ENCODE measurements around the gene EIF4EBP2. TPM values are rescaled to one million over a fixed set of nuclear protein-coding genes. Genes with fewer than 3 reads are reported as not detected.

EIF4EBP2 gene, protein sequence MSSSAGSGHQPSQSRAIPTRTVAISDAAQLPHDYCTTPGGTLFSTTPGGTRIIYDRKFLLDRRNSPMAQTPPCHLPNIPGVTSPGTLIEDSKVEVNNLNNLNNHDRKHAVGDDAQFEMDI
- polyA plus RNA-seq (ENCODE audit: insufficient read length), result 62.1 TPM

DNA sequence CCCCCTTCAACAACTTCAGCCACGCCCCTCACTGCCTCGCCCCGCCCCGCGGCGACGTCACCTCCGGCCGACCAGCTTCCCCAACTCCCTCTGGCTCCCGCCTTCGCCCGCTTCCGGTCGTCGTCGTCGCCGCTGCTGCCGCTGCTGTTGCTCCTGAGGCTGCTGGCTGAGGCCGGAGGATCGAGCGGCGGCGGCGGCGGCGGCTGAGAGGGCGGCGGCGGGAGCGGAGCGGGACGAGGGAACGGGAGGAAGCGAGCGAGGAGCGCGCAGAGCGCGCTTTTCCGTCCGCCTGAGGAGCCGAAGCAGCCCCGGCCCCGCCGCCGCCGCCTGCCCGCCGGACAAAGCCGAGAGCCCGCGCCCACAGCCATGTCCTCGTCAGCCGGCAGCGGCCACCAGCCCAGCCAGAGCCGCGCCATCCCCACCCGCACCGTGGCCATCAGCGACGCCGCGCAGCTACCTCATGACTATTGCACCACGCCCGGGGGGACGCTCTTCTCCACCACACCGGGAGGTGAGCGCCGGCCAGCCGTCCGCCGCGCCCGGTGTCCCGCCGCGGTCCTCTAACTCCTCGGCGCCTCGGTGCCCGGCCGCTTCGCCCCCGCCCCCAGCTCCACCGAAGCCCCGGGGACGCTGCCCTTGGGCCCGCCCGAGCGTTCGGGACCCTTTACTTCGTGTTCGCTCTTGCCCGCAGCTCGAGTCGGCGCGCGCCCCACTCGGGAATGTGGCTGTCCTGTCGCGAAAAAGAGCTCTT is at the start of gene EIF4EBP2:
TSS of gene EIF4EBP2 (plus strand) at position 110 of the 751 bp plus-strand sequence. CDS start at position 367, 257 bp downstream.
- no peak for DNase-seq (ENCODE audit: low read depth)

DNA sequence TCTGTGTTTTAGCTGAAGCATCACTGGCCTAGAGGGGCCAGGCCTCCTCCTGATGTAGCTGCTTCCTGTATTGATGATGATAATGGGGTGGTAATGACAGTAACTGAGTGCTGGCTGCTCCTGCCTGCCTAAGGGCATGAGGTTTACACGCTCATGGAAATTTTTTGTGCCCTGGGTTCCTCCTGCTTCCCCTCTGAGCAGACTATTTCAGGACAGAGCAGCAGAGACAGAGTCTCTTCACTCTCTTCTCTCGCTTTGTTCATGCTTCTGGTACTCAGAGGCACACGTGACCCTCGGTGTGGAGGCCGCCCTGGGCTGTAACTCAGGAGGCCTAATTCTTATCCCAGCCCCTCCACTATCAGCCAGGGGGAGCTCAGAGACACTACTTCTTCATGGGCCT is 49.4 kb upstream of the EIF4EBP2 start:
- DNase-seq (ENCODE audit: low read depth), result no peak

DNA sequence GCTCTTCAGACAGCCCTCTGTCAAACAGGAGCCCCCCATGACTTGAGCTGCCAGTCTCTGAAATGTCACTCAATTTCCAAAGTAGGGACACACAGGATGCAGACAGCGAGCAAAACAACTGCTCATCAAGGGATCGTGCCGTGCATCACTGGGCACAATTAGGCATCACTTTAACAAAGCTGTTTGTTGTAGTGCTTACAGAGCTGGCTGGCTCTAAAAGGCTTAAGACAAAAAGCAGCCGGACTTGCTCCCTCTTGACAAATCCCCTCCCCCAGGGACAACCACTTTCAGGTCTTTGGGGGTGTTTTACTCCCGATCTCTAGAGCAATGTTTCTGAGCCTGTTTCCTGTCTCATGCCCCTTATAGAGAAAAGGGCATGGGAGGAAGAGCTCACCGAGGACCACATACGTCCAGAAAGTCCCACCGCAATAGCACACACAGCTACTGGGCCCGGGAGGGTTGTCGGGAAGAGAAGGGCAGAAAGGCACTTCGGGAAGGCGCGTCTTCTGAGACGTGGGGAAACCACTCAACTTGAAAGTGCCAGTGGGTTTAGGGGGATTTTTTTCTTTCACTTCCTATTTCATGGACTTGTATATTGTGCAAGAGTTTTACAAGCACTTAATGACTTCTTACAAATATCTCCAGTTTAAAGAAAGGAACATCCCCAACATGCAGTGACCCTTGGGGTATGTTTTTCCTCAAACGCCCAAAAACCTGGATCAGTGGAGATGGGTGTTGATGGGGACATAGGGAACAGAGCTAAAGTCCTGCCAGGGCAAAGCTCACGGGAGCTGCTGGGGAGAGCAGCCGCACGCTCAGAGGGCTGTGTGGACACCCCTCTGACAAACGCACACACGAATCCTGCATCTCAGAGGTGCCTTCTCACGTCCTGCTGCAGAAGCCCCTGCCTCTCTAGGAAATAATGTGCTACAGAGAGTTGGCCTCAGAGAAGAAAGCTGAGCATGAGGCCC is 48.6 kb upstream of the EIF4EBP2 start:
- DNase-seq (ENCODE audit: low read depth), result no peak

DNA sequence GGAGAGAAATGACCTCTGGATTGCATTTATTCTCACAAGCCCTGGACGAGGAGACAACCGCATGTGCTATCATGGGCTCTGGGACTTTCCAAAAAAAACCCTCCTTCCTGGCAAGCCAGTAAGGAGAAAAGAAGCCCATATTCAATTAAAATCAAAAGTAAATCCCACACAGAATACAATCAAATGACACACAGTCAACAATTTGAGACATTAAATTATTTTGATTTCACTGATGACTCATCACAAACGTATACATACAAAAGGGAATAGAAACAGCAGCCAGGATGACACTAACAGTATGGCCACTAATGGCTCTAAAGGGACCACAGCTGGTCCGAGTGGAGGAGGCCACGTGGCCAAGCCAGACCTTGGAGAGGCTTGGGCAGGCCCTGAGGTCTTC is 46.4 kb upstream of the EIF4EBP2 start:
- DNase-seq (ENCODE audit: low read depth), result no peak

DNA sequence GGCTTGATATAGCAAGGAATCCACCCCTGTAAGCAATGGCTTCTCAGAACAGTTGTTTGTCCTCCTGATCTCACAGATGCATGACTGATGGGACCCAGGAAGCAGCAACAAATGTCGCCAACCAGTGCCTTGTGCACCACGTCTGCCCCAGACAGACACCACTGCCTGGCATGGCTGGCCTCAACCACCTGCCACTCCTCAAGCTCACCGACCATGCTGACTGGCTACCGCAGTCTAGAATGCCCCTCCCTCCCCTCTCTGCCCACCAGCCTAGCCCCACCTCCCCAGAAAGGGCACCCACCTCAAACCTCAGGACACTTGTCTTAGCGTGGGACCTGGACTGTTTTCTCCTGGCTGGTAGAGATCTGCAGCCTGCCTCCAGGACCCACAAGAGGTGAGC is 45.5 kb upstream of the EIF4EBP2 start:
- no peak for DNase-seq (ENCODE audit: low read depth)

DNA sequence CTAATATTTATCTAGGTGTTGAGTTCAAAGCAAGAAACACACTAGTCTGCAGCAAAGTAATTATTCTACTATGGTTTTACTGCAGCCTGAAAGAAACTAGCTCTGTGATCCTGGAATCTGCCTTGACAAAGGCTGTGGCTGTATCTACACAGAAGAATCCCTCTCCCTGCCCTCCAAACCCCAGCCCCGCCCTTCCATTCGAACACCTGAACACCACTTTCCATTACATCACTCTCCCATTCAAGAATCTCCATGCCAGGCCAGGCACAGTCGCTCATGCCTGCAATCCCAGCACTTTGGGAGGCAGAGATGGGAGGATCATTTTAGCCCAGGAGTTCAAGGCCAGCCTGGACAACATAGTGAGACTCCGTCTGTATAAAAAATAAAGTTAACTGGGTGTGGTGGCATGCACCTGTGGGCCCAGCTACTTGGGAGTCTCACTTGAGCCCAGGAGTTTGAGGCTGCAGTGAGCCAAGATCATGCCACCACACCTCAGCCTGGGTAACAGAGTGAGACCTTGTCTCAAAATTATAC is 44.9 kb upstream of the EIF4EBP2 start:
- DNase-seq (ENCODE audit: low read depth), result no peak

DNA sequence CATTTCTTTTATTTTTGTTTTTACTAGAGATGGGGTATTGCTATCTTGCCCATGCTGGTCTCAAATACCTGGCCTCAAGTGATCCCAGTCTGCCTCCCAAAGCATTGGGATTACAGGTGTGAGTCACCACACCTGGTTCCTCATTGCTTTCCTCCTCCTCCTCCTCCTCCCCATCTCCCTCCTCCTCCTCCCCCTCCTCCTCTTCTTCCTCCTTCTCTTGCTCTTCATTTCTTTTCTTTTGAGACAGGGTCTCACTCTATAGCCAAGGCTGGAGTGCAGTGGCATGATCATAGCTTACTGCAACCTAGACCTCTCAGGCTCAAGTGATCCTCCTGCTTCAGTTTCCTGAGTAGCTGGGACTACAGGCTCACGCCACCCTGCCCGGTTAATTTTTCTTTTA is 43.7 kb upstream of the EIF4EBP2 start:
- DNase-seq (ENCODE audit: low read depth), result no peak

DNA sequence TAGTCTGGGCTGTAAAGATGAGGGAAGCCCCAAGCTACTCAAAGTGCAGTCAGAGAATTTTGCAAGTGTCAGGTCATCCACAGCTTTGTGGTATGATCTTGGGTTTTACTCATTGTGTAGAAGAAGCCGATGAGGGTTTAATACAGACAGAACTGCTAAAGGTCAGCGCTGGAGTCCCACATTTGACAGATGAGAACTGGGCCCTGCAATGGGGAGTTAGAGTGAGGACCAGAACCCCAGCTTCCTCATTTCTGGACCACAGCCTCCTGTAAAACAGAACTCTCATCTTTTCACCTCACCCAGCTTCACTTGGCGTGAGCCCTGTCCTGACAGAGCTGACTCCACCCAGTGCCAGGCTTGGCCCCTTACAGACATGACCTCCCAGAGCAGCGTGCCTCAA is 41.6 kb upstream of the EIF4EBP2 start:
- DNase-seq (ENCODE audit: low read depth), result no peak

DNA sequence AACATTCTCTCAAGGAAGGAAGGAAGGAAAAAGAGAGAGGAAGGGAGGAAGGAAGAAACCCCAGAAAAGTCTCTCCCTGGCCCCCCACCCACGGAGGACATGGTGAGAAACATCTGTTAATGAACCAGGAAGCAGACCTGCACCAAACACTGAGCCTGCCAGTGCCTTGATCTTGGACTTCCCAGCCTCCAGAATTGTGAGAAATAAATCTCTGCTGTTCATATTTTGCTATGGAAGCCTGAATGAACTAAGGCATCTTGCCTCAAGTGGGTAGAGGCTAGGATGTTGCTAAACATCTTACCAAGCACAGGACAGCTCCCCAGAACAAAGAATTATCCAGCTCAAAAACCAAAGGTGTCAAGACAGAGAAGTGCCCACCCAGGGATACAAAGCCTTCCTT is 40.7 kb upstream of the EIF4EBP2 start:
- no peak for DNase-seq (ENCODE audit: low read depth)

DNA sequence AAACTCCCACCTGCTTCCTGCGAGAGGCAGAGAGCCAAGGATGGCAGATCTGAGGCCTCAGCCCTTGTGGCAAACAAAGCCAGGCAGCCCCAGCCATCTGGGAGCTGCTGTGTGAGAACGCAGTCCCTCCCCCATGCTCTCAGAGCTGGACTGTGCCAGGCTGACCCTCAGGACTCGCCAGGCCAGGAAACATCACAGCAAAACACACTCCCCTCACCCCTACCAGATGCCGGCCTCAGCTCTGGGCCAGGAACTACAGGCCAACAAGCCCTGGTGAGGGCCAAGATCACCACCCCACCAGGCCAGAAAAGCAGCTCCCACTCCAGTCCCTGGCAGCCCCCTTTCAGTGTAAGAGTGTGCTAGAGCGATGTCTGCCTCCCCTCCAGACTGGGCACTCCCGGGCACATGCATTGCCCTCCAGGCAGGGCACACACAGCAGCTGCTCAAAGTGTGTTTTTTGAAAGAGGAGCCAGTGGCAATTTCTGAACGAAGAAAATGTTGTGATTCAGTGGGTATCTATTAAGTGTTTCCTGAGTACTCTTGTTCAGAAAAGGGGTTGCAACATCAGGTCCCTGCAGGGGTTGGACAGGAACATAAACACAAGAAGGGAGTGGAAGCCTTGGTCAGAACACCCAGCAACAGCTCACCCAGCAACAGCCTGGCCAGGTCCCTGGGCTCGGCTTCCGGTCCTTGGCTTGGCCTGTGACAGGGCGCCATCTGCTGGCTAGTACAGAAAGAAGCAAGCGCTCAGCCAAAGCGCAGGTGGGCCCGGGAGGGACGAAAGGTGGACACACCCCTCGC is 39.8 kb upstream of the EIF4EBP2 start:
- peak; percentile 65 for DNase-seq (ENCODE audit: low read depth)

DNA sequence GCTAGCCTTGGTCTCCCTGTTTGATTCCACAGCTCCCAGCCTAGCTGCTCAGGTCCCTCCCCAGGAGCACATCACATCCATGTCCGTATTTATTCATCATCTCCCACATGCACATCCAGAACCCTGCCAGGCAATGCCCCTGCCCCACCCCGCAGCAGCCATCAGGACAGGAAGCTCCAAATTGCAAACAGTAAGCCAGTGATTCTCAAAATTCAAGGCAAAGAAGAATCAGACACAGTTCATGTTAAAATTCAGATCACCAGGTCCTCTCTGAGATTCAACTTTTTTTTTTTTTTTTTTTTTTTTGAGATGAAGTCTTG is 39.2 kb upstream of the EIF4EBP2 start:
- no peak for DNase-seq (ENCODE audit: low read depth)

DNA sequence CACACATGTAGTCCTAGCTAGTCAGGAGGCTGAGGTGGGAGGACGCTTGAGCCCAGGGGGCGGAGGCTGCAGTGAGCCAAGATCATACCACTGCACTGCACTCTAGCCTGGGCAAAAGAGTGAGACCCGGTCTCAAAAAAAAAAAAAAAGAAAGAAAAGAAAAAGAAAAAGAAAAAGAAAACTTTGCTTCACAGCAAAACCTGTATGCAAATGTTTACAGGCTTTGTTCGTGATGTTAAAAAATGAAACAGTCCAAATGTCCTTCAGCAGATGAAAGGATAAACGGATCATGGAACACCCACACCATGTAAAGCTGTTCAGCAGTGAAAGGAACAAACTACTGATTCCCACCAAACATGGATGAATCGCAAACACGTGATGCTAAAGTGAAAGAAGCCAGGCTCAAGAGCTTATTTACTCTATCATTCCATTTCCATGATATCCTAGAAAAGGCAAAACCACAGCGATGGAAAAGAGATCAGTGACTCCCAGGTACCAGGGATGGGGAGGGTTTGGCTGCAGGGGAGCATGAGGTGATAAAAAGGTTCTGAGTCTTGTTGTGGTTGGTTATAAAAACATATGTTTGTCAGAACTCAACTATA is 36.6 kb upstream of the EIF4EBP2 start:
- DNase-seq (ENCODE audit: low read depth), result no peak

DNA sequence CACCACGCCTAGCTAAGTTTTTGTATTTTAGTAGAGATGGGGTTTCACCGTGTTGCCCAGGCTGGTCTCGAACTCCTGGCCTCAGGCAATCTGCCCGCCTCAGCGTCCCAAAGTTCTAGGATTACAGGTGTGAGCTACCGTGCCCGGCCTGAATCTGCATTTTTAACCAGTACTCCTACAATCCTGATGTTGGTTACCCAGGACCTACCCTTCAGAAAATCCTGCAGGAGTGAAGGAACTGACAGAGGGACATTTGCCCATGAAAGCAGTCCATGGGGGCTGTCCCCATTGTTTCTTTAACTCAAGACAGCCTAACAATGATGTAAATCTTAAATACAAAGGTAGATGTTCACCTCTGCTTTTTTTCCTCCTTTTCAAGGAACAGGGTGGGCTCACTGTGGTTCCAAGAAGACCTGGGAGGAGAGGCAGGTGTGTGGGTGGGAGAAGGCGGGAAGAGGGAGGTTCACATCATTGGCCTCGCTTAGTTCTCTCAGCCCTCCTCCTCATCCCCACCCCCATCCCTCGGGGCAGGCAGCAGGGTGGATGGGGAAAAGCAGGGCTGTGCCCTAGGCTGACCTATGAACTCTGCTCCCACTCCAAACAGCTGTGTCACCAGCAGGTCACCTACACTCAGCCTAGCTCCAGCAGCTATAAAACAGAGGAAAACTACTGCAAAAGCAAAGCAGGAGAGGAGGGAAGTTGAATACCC is 35.0 kb upstream of the EIF4EBP2 start:
- no peak for DNase-seq (ENCODE audit: low read depth)

DNA sequence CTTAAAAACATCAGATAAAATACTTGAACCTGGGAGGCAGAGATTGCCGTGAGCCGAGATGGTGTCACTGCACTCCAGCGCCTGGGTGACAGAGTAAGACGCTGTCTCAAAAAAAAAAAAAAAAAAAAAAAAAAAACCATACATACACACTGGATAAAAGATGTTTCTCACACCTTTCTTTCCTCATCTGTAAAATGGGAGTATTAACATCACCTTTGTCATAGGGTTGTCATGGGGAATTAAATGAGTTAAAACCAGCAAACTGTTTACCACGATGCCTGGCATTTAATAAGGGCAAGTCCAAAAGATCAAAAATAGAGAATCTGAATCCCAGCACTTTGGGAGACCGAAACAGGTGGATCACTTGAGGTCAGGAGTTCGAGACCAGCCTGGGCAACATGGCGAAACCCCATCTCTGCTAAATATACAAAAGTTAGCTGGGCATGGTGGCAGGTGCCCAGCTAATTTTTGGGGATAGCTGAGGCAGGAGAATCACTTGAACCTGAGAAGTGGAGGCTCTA is 34.4 kb upstream of the EIF4EBP2 start:
- no peak for DNase-seq (ENCODE audit: low read depth)

DNA sequence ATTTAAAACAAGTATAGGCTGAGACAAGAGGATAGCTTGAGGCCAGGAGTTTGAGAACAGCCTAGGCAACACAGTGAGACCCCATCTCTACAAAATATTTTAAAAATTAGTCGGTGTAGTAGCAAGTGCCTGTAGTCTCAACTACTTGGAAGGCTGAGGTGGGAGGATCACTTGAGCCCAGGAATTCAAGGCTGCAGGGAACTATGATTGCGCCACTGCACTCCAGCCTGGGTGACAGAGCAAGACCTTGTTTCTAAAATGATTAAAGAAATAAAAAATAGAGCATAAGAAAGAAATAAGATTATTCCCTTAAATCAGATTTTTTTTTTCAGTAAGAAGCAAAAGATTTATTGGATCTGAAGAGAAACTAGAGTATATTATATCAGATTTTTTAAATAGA is 33.2 kb upstream of the EIF4EBP2 start:
- no peak for DNase-seq (ENCODE audit: low read depth)

DNA sequence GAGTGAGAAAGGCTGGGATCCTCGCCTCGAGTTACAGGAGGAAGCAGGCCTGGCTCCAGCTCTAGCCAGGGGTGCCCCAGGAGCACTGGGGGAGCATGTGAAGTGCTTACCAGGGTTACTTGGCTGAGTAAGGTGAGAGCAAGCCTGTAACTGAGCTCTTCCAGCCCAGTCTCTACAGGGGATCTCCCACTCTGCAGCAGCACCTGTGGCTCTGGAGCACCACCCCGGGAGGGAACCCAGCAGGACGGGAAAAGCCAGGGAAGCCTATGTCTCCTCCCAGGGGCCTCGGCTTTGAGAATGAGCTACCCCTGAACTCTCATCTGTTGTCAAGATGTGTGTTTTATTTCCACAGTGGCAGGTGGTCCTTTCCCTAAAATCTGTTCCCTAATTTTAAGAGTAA is 32.1 kb upstream of the EIF4EBP2 start:
- DNase-seq (ENCODE audit: low read depth), result no peak

DNA sequence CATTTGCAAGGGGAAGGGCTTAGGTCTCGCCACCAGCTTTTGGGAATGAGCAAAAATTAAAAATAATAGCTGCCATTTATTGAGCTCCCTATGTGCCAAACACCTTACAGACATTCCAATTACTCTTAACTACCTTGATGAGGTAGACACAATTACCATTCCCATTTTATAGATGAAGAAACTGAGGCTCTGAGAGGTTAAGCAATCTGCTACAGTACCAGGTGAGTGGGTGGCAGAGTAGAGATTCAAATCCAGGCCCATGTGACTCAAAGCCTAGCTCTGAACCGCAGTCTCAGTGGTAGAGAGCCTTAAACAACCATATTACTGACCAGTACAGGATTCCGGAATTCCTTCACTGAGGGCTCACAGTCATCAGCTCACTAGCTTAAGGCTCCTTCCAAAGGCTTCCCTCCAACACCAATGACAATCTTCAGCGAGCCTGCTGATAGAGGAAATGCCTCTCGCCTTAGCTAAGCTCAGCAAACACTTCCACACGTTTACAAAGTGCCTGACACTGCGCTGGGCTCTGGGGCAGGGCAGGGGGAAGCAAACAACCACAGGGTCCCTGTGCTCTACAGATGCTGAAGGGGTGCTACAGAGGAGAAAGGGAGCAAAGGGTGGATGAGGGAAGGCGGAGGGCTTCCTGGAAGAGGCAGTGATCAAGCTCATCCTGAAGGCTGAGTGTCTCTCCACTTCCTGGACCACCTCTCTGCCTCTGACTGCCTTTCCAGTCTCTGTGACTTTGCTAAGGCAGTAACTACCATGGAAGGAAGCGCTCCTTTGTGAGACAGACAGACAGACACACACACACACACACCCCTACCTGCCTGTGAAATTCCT is 28.9 kb upstream of the EIF4EBP2 start:
- DNase-seq (ENCODE audit: low read depth), result no peak

DNA sequence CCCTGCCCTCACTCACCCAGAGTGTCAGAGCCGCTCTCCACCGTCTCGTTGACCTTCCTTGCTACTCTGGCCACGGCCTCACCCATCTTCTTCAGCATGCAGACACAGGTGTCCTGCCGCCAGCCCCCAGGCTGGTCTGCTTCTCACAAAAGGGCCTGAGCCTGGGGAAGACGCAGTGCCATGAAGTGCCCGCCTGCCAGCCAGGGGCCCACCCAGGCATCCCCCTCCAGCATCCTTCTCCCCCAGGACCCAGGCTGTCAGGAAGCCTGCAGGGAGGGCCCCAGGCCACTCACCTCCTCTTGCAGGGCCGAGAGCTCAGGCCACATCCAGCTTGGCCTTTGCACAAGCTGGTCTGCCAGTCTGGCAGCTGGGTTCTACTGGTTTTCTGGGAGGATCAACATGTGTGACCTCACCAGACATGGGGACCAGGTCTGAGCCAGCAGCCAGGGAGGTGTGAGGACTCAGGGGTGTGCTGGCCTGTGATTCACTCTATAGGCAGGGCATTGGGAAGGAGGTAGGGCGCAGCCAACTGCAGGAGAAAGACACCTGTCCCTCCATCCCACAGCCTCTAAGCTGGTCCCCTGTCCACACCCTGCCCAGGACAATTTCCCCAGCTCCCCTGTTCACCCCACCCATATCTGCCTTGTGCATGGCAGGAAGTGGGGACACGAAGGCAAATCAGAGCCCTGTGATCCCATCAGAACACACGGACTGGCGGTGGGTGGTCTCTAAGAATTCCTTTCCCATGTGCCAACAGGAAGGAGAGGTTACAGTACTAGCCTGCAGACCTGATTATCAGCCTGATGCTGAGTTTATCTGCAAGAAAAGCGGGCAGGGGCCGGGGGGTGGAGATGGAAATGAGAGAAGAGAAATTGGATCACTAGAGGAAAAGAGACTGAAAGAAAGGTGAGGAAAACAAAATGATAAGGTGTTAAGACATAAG is 27.2 kb upstream of the EIF4EBP2 start:
- DNase-seq (ENCODE audit: low read depth), result no peak

Data from forelimb muscle (tissue), 1 donor.